Adrenal gland (tissue), 5 donors: ENCODE measurements around the gene SETBP1.

Source experiments
- CTCF ChIP-seq, 6 experiments: fragments of 450-650 bp in 4 of 6; fragments of 200-600 bp in 2 of 6; sonication (generic) in 1 of 6; IDR thresholded peaks; 1 replicate in 5 of 6; 2 replicates in 1 of 6; pipeline versions ENCODE4 v1.5.1 to v1.8.0; 2016 to 2021; ENCODE audit warnings: antibody characterized with exemption in 6 of 6, mild to moderate bottlenecking in 2 of 6, moderate library complexity in 1 of 6
- POLR2A ChIP-seq, 2 donors: fragments of 450-650 bp; IDR thresholded peaks; one replicate each; pipeline ENCODE4 v1.6.1; 2017; ENCODE audit warnings: antibody characterized with exemption in 2 of 2, mild to moderate bottlenecking in 2 of 2, moderate library complexity in 1 of 2
- donor health status: DM: no; HTN: no; CAD: no.

GRCh38 chr18:45012286-45012685 is 331.6 kb downstream of the SETBP1 start:
- TF ChIP-seq CTCF (IDR thresholded peaks at IDR 0.05) (no peak), POLR2A (IDR thresholded peaks at IDR 0.05) (no peak)
